GM12878 (cell line): ENCODE measurements around the gene CMTM5.

Source experiments
- ATF3 ChIP-seq: IDR thresholded peaks from 2 replicates; pipeline ENCODE4 v1.6.1; 2011; ENCODE audit warnings: low read depth, mild to moderate bottlenecking, low read length, moderate library complexity, borderline replicate concordance; ENCODE audit errors: extremely low read depth
- CTCF ChIP-seq, 3 experiments: IDR thresholded peaks in 2 of 3; conservative IDR thresholded peaks in 1 of 3; 2 replicates each; pipeline ENCODE4 v1.5.1; 2011; ENCODE audit warnings: low read depth in 3 of 3, low read length in 3 of 3, mild to moderate bottlenecking in 3 of 3, control low read depth in 2 of 3, moderate library complexity in 2 of 3, inconsistent platforms in 1 of 3, mixed read lengths in 1 of 3; ENCODE audit not compliant: control insufficient read depth in 2 of 3, insufficient read depth in 1 of 3; ENCODE audit errors: extremely low read depth in 1 of 3
- EP300 ChIP-seq, 2 experiments: fragments of 150-350 bp in 1 of 2; IDR thresholded peaks; 2 replicates each; pipeline ENCODE4 v1.6.1; 2011 to 2012; ENCODE audit warnings: low read depth in 2 of 2, low read length in 2 of 2, borderline replicate concordance in 1 of 2, improper control_type of control experiment in 1 of 2, inconsistent platforms in 1 of 2; ENCODE audit not compliant: control insufficient read depth in 1 of 2
- RCOR1 ChIP-seq: conservative IDR thresholded peaks from 2 replicates; pipeline ENCODE4 v1.6.1; 2012; ENCODE audit warnings: low read depth, low read length, improper control_type of control experiment
- SPI1 ChIP-seq: IDR thresholded peaks from 2 replicates; pipeline ENCODE4 v1.6.1; 2011; ENCODE audit warnings: low read depth, mild to moderate bottlenecking, low read length, moderate library complexity, borderline replicate concordance; ENCODE audit not compliant: insufficient read depth
- YBX1 ChIP-seq: fragments of 450-650 bp; IDR thresholded peaks from 2 replicates; pipeline ENCODE4 v1.6.1; 2016; ENCODE audit warnings: antibody characterized with exemption
- TF ChIP-seq, protein P1 (sequence below): IDR thresholded peaks from 2 replicates; pipeline ENCODE4 v1.6.1; 2012; ENCODE audit warnings: low read depth, low read length, improper control_type of control experiment
- TF ChIP-seq, protein P2 (sequence below): IDR thresholded peaks from 2 replicates; pipeline ENCODE4 v1.6.1; 2012; ENCODE audit warnings: low read length, inconsistent platforms

- TF ChIP-seq, protein P1, sequence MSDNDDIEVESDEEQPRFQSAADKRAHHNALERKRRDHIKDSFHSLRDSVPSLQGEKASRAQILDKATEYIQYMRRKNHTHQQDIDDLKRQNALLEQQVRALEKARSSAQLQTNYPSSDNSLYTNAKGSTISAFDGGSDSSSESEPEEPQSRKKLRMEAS: no peak
- TF ChIP-seq YBX1 (no peak), SPI1 (no peak), RCOR1 (no peak), ATF3 (no peak), EP300 (IDR thresholded peaks at IDR 0.05; ENCODE audit: borderline replicate concordance in 1 of 2, control insufficient read depth in 1 of 2, low read depth in 2 of 2, low read length in 2 of 2) (no peak), CTCF (IDR thresholded peaks at IDR 0.05 in 2 of 3, conservative IDR thresholded peaks at IDR 0.05 in 1 of 3; ENCODE audit: control insufficient read depth in 2 of 3, extremely low read depth in 1 of 3, insufficient read depth in 1 of 3, low read depth in 3 of 3, low read length in 3 of 3) (no peak)
- TF ChIP-seq, protein P2, sequence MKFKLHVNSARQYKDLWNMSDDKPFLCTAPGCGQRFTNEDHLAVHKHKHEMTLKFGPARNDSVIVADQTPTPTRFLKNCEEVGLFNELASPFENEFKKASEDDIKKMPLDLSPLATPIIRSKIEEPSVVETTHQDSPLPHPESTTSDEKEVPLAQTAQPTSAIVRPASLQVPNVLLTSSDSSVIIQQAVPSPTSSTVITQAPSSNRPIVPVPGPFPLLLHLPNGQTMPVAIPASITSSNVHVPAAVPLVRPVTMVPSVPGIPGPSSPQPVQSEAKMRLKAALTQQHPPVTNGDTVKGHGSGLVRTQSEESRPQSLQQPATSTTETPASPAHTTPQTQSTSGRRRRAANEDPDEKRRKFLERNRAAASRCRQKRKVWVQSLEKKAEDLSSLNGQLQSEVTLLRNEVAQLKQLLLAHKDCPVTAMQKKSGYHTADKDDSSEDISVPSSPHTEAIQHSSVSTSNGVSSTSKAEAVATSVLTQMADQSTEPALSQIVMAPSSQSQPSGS: no peak
Measured at GRCh38 chr14:23402296-23403138, 25.7 kb downstream of the CMTM5 start.
